A549 (cell line): ENCODE measurements around the gene TMEM52B. TPM values are rescaled to one million over a fixed set of nuclear protein-coding genes. Genes with fewer than 3 reads are reported as not detected.

Experiments used
- ATAC-seq, 2 experiments: fragments of 200-7000 bp in 1 of 2; fragments of >200 bp in 1 of 2; cut with Nextera tagmentation in 1 of 2; cut with Tn5 transposase in 1 of 2; 3 replicates each; pipeline versions ENCODE4 v1.8.0 to v1.9.1; 2018 to 2020; ENCODE audit warnings: mild to moderate bottlenecking in 1 of 2, moderate library complexity in 1 of 2
- CTCF ChIA-PET: fragments of 300-600 bp; sonication (Branson Sonifier 250); formaldehyde crosslinking; extraction: SDS; loops from one replicate; lab custom pipeline; 2021; ENCODE audit warnings: antibody characterized with exemption, inconsistent platforms; lab: Yijun Ruan, JAX
- POLR2A ChIA-PET: fragments of 350-600 bp; formaldehyde crosslinking; extraction: SDS; loops from one replicate; lab custom pipeline; 2021; ENCODE audit warnings: antibody characterized with exemption, inconsistent platforms; lab: Yijun Ruan, JAX
- DNase-seq, 2 experiments: peaks; one replicate each; pipeline versions ENCODE4 v3.0.0 to v3.0.0-alpha.2; 2011 to 2016; ENCODE audit warnings: low read depth in 1 of 2, low spot score in 1 of 2
- FAIRE-seq: peaks from 2 replicates; lab custom pipeline; 2011; peaks lifted over from hg19 to GRCh38; lab: Jason Lieb, UNC
- H3K27ac ChIP-seq, 2 experiments: fragments of >200 bp; sonication (Bioruptor Twin); formaldehyde crosslinking; 3 replicates each; pipeline ENCODE4 v1.5.1; 2016 to 2017
- H3K4me1 ChIP-seq: fragments of >200 bp; sonication (Bioruptor Twin); formaldehyde crosslinking; 3 replicates; pipeline ENCODE4 v1.6.1; 2016
- H3K4me2 ChIP-seq: fragments of >200 bp; sonication (Bioruptor Twin); formaldehyde crosslinking; 3 replicates; pipeline ENCODE4 v1.6.1; 2016
- H3K4me3 ChIP-seq: fragments of >200 bp; sonication (Bioruptor Twin); formaldehyde crosslinking; 3 replicates; pipeline ENCODE4 v1.5.1; 2016
- H3K9me3 ChIP-seq: fragments of >200 bp; sonication (Bioruptor Twin); formaldehyde crosslinking; 3 replicates; pipeline ENCODE4 v1.6.1; 2016
- BHLHE40 ChIP-seq: IDR thresholded peaks from 2 replicates; pipeline ENCODE4 v1.6.1; 2012; ENCODE audit warnings: low read depth, low read length, inconsistent platforms
- CEBPB ChIP-seq, 2 experiments: fragments of >200 bp in 1 of 2; sonication (Bioruptor Twin) in 1 of 2; formaldehyde crosslinking in 1 of 2; IDR thresholded peaks; 2 replicates each; pipeline ENCODE4 v1.6.1; 2012 to 2016
- CTCF ChIP-seq: fragments of >200 bp; sonication (Bioruptor Twin); formaldehyde crosslinking; IDR thresholded peaks from 3 replicates; pipeline ENCODE4 v1.5.1; 2016
- ELK1 ChIP-seq: fragments of 150-350 bp; IDR thresholded peaks from 2 replicates; pipeline ENCODE4 v1.6.1; 2014; ENCODE audit warnings: low read depth, mild to moderate bottlenecking, low read length
- FOSB ChIP-seq: fragments of 250-450 bp; sonication (Bioruptor Pico); IDR thresholded peaks from 2 replicates; pipeline ENCODE4 v1.5.0; 2020; ENCODE audit warnings: mild to moderate bottlenecking, moderate library complexity
- FOSL2 ChIP-seq, 2 experiments: fragments of 450-650 bp in 1 of 2; fragments of >200 bp in 1 of 2; sonication (Bioruptor Twin) in 1 of 2; formaldehyde crosslinking; IDR thresholded peaks; 2 replicates each; pipeline versions ENCODE4 v1.5.0 to v1.6.1; 2016 to 2020; ENCODE audit warnings: mild to moderate bottlenecking in 1 of 2, moderate library complexity in 1 of 2
- JUN ChIP-seq, 2 experiments: fragments of >200 bp; sonication (Bioruptor Twin); formaldehyde crosslinking; IDR thresholded peaks; 2 replicates in 1 of 2; 3 replicates in 1 of 2; pipeline ENCODE4 v1.6.1; 2016 to 2017
- MAFK ChIP-seq: fragments of 450-650 bp; IDR thresholded peaks from 2 replicates; pipeline ENCODE4 v1.6.1; 2014; ENCODE audit not compliant: partially characterized antibody
- MAX ChIP-seq: IDR thresholded peaks from 2 replicates; pipeline ENCODE4 v1.6.1; 2012
- NPAS2 ChIP-seq: fragments of 250-450 bp; sonication (Bioruptor Pico); IDR thresholded peaks from 2 replicates; pipeline ENCODE4 v1.8.0; 2022; ENCODE audit warnings: mild to moderate bottlenecking, moderate library complexity, borderline replicate concordance
- RAD21 ChIP-seq, 2 experiments: fragments of >200 bp in 1 of 2; sonication (Bioruptor Twin) in 1 of 2; formaldehyde crosslinking in 1 of 2; IDR thresholded peaks in 1 of 2; conservative IDR thresholded peaks in 1 of 2; 2 replicates in 1 of 2; 3 replicates in 1 of 2; pipeline ENCODE4 v1.6.1; 2012 to 2018; ENCODE audit warnings: inconsistent platforms in 1 of 2
- RARB ChIP-seq: fragments of 250-450 bp; sonication (Bioruptor Pico); IDR thresholded peaks from 2 replicates; pipeline ENCODE4 v1.8.0; 2021; ENCODE audit warnings: mild to moderate bottlenecking, moderate library complexity
- RFX5 ChIP-seq: fragments of 450-650 bp; IDR thresholded peaks from 2 replicates; pipeline ENCODE4 v1.7.1; 2014; ENCODE audit warnings: antibody characterized with exemption, mild to moderate bottlenecking, moderate library complexity
- ZFP36 ChIP-seq: fragments of 450-650 bp; IDR thresholded peaks from 2 replicates; pipeline ENCODE4 v1.6.1; 2014; ENCODE audit warnings: borderline replicate concordance; ENCODE audit not compliant: partially characterized antibody
- WGBS: methylation state at CpG from one replicate; pipeline ENCODE4 v1.1.6; 2017; ENCODE audit errors: missing lambda C conversion rate; 5-methylcytosine and 5-hydroxymethylcytosine counted together
- polyA plus RNA-seq, 4 experiments: library from polyadenylated mRNA; depleted of rRNA in 3 of 4; stranded (reverse); fragments of >200 nt; fragmentation: RNase III in 1 of 4; extraction: RNeasy Plus Mini Kit Qiagen cat#74134 plus additional on column Dnase treatment in 1 of 4; gene quantifications; 2 replicates in 3 of 4; 3 replicates in 1 of 4; pipeline ENCODE4 v1.2.3, GENCODE V29; 2011 to 2017
- TF ChIP-seq, protein P1 (sequence below): fragments of >200 bp; sonication (Bioruptor Twin); formaldehyde crosslinking; IDR thresholded peaks from 3 replicates; pipeline ENCODE4 v1.6.1; 2016

The TMEM52B gene
- polyA plus RNA-seq, 2 of the 4 experiments (the other 2 are of a cell fraction) = 0.08 to 0.39 TPM

DNA sequence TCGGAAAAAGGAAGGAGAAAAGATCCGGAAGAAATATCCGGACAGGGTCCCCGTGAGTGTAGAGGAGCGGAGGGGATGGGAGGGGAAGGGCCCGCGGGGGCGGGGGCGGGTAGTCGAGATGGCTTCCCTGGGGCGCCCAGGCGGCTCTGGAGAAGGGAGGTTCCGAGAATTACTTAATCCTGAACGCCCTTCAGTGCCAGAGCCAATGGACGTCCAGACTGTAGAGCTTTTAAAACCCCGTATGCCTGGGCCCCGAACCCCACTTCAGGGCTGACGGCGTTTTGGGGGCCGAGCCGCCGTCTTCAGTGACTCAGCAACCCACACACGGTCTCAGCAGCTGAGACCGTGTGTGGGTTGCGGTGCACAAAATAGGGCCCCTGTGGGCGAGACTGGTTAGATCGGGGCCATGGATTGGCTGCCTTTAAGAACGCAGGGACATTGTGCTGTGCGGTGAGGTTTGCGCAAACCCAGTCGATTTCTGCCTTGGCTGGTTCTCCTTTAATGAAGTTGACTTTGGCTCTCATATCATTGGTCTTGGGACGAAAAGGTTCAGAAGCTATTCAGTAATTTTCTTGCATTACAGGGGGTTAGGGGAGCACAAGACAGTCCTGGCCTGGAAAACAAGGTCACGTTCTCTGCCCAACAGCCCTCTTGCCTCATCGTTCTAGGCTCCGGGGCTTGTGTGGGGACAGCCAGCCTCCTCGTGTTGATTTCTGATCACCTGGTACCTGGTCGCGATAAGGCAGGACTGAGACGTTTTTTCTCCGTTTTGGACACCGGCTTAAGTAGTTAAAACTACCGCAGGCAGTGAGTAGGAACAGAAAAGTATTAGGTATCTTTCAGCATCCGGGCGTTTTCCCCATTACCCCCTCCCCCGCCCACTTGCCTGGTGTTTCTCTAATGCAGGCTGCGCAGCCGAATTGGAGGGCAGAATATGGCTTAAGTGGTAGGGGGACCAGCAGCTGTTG is 34.6 kb downstream of the TMEM52B start:
- Histone ChIP-seq H3K27ac (peak overlapping the region; percentile 77 to 90), H3K4me3 (peak overlapping the region; percentile 95), H3K4me1 (peaks cover 17% of the 10 kb centered on the region), H3K4me2 (peak overlapping the region; percentile 74), H3K9me3 (no peaks in the 10 kb centered on the region)
- peak; percentile 46 to 73 for DNase-seq
- ATAC-seq = peak; percentile 55 to 67
- ChIA-PET CTCF (interaction anchor here (0.7 to 2.0 kb wide), 3 partner anchors 16 to 153 kb away, joined by 3 to 9 read pairs (median 3); no protein-coding TSS in a partner anchor), POLR2A (interaction anchor here (2.6 kb wide), 1 partner anchor 60 kb away, joined by 17 read pairs; no protein-coding TSS in a partner anchor)
- no peak for TF ChIP-seq JUN (IDR thresholded peaks at IDR 0.05)
- TF ChIP-seq CEBPB (IDR thresholded peaks at IDR 0.05) = peak; percentile 46 to 55; a peak in 3 of 4 replicates
- TF ChIP-seq FOSL2 (IDR thresholded peaks at IDR 0.05) = no peak
- no peak for TF ChIP-seq FOSL2 (CRISPR knock-in tag; IDR thresholded peaks at IDR 0.05)
- TF ChIP-seq ZFP36 = no peak
- peak; percentile 34; the same call in 1 of the 2 replicates for TF ChIP-seq MAX
- no peak for TF ChIP-seq NPAS2 (CRISPR knock-in tag)
- no peak for TF ChIP-seq RFX5
- TF ChIP-seq CTCF = no peak
- no peak for TF ChIP-seq ELK1
- no peak for TF ChIP-seq RAD21 (conservative IDR thresholded peaks at IDR 0.05 in 1 of 2, IDR thresholded peaks at IDR 0.05 in 1 of 2)
- TF ChIP-seq, protein P1, sequence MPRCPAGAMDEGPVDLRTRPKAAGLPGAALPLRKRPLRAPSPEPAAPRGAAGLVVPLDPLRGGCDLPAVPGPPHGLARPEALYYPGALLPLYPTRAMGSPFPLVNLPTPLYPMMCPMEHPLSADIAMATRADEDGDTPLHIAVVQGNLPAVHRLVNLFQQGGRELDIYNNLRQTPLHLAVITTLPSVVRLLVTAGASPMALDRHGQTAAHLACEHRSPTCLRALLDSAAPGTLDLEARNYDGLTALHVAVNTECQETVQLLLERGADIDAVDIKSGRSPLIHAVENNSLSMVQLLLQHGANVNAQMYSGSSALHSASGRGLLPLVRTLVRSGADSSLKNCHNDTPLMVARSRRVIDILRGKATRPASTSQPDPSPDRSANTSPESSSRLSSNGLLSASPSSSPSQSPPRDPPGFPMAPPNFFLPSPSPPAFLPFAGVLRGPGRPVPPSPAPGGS = no peak
- TF ChIP-seq MAFK = peak; percentile 51
- TF ChIP-seq RARB = no peak
- 0 out of 2 replicates have a peak, but pooled peaks have one; percentile 19 for TF ChIP-seq BHLHE40
- no peak for FAIRE-seq
- WGBS = 5% methylated on average over 34 of the region's 47 CpGs

DNA sequence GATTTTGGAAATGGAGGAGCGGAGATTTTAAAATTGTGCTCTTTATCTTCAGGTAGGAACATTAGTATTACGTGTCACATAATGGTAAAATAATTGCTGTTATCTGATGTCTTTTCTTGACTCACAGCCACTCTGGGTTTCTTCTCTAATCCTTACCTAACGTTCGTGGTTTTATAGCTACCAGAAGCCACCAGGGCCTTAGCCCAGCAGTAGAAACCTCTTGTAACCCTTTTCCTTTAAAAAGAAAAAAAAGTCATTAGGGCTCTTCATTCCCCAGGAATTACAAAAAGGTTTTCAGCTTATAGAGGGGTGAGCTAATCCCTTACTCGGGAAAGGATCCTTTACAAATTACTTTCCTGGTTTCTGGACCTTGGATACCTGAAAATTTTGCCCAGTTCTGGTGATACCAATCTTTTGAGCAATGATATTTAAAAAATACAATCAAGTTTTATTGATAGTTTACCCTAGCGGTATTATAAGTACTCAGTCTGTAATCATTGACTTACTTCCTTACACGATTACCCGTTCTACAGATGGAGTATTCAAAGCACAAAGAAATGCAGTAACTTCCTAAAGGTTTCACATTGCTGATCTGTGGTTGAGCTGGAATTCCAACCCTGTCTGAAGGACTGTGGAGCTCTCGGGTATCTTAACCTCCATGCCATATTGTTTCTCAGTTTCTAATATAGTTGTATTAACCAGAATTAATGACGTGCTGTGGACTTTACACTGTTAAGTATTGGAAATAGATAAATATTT is 35.5 kb downstream of the TMEM52B start:
- Histone ChIP-seq H3K4me1 (peaks cover 17% of the 10 kb centered on the region), H3K27ac (peak overlapping the region; percentile 77 to 90), H3K4me2 (peak overlapping the region; percentile 74), H3K4me3 (peak overlapping the region; percentile 95), H3K9me3 (no peaks in the 10 kb centered on the region)
- FAIRE-seq = no peak
- no peak for DNase-seq
- TF ChIP-seq FOSB (0 out of 2 replicates have a peak, but pooled peaks have one; percentile 42), NPAS2 (CRISPR knock-in tag) (no peak)
- CTCF ChIA-PET = interaction anchor here (0.7 kb wide), 1 partner anchor 152 kb away, joined by 3 read pairs; no protein-coding TSS in a partner anchor
- WGBS = 58% methylated on average over 10 of the region's 10 CpGs
- POLR2A ChIA-PET = interaction anchor here (2.6 kb wide), 1 partner anchor 60 kb away, joined by 17 read pairs; no protein-coding TSS in a partner anchor
- no peak for ATAC-seq
